Lower leg skin (tissue), 3 donors: ENCODE data around the gene MAGI3.

Source experiments
- CTCF ChIP-seq, 3 donors: fragments of 450-650 bp; IDR thresholded peaks; one replicate each; pipeline ENCODE4 v1.5.1; 2016; ENCODE audit warnings: antibody characterized with exemption in 3 of 3, mild to moderate bottlenecking in 3 of 3, moderate library complexity in 2 of 3
- POLR2A ChIP-seq, 2 donors: fragments of 450-650 bp; IDR thresholded peaks; one replicate each; pipeline ENCODE4 v1.6.1; 2016 to 2017; ENCODE audit warnings: antibody characterized with exemption in 2 of 2, mild to moderate bottlenecking in 1 of 2, moderate library complexity in 1 of 2

- TF ChIP-seq CTCF (IDR thresholded peaks at IDR 0.05) (no peak), POLR2A (IDR thresholded peaks at IDR 0.05) (no peak)
Observed at GRCh38 chr1:113616156-113616555, 225.8 kb downstream of the MAGI3 start.
